ENCODE measurements around the gene LIPI. TPM values are rescaled to one million over a fixed set of nuclear protein-coding genes. Genes with fewer than 3 reads are reported as not detected.

Gene LIPI
- polyA plus RNA-seq, 1 donor (not counting 4 experiments of a cell fraction or from before 2014, with no cell fraction given): not detected

- DNase-seq (ENCODE audit: low read depth, low spot score) (no peak), FAIRE-seq (no peak)
- Histone ChIP-seq H3K27ac (ENCODE audit: control insufficient read depth, insufficient read depth, low read length) (no peak overlapping the region), H3K27me3 (ENCODE audit: control insufficient read depth, extremely low read depth, insufficient read depth, low read length) (no peaks in the 10 kb centered on the region), H2AFZ (ENCODE audit: control insufficient read depth, low read length) (no peak overlapping the region), H3K4me3 (ENCODE audit: control insufficient read depth in 2 of 3, extremely low read depth in 1 of 3, insufficient read depth in 2 of 3, low read depth in 1 of 3, low read length in 3 of 3) (no peak overlapping the region), H3K4me2 (ENCODE audit: control insufficient read depth, extremely low read depth, insufficient read depth, low read depth, low read length) (no peak overlapping the region), H3K79me2 (ENCODE audit: control insufficient read depth, insufficient read depth, low read length) (no peaks in the 10 kb centered on the region), H3K9me3 (ENCODE audit: control insufficient read depth, low read depth, low read length) (no peaks in the 10 kb centered on the region), H3K4me1 (ENCODE audit: control insufficient read depth, extremely low read depth, insufficient read depth, low read length) (no peaks in the 10 kb centered on the region), H3K9ac (ENCODE audit: control insufficient read depth, extremely low read depth, insufficient read depth, low read length) (no peak overlapping the region), H3K9me1 (ENCODE audit: control insufficient read depth, extremely low read depth, insufficient read depth, low read length) (no peaks in the 10 kb centered on the region), H4K20me1 (ENCODE audit: control insufficient read depth, extremely low read depth, insufficient read depth, low read length) (no peaks in the 10 kb centered on the region), H3K36me3 (ENCODE audit: control insufficient read depth in 2 of 2, extremely low read depth in 1 of 2, insufficient read depth in 2 of 2, low read length in 2 of 2) (no peaks in the 10 kb centered on the region)
- dilution Hi-C loops (cut with MboI; ENCODE audit: extremely low pct_ligation_motif_present, low sequenced_read_pairs): no loop called here
- no peak for TF ChIP-seq EZH2 (IDR thresholded peaks at IDR 0.05; ENCODE audit: low read length)
- TF ChIP-seq, protein P1, sequence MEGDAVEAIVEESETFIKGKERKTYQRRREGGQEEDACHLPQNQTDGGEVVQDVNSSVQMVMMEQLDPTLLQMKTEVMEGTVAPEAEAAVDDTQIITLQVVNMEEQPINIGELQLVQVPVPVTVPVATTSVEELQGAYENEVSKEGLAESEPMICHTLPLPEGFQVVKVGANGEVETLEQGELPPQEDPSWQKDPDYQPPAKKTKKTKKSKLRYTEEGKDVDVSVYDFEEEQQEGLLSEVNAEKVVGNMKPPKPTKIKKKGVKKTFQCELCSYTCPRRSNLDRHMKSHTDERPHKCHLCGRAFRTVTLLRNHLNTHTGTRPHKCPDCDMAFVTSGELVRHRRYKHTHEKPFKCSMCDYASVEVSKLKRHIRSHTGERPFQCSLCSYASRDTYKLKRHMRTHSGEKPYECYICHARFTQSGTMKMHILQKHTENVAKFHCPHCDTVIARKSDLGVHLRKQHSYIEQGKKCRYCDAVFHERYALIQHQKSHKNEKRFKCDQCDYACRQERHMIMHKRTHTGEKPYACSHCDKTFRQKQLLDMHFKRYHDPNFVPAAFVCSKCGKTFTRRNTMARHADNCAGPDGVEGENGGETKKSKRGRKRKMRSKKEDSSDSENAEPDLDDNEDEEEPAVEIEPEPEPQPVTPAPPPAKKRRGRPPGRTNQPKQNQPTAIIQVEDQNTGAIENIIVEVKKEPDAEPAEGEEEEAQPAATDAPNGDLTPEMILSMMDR (optimal IDR thresholded peaks at IDR 0.05 in 1 of 3, IDR thresholded peaks at IDR 0.05 in 1 of 3, conservative IDR thresholded peaks at IDR 0.05 in 1 of 3; ENCODE audit: extremely low read depth in 1 of 3, insufficient read depth in 2 of 3, low read length in 3 of 3): no peak
These were observed 25.4 kb upstream of the LIPI start for GRCh38 chr21:14236180-14236579.

GRCh38 chr21:14235101-14235500 lies 24.3 kb upstream of the LIPI start:
- dilution Hi-C loops (cut with MboI; ENCODE audit: extremely low pct_ligation_motif_present, low sequenced_read_pairs): no loop called here
- no peaks in the 10 kb centered on the region for H3K79me2 ChIP-seq (ENCODE audit: control insufficient read depth, insufficient read depth, low read length)
- H3K4me2 ChIP-seq (ENCODE audit: control insufficient read depth, extremely low read depth, insufficient read depth, low read depth, low read length): no peak overlapping the region
- H3K27ac ChIP-seq (ENCODE audit: control insufficient read depth, insufficient read depth, low read length): no peak overlapping the region
- FAIRE-seq: no peak
- no peaks in the 10 kb centered on the region for H3K4me1 ChIP-seq (ENCODE audit: control insufficient read depth, extremely low read depth, insufficient read depth, low read length)
- H3K4me3 ChIP-seq (ENCODE audit: control insufficient read depth in 2 of 3, extremely low read depth in 1 of 3, insufficient read depth in 2 of 3, low read depth in 1 of 3, low read length in 3 of 3): no peak overlapping the region
- H4K20me1 ChIP-seq (ENCODE audit: control insufficient read depth, extremely low read depth, insufficient read depth, low read length): no peaks in the 10 kb centered on the region
- H3K36me3 ChIP-seq (ENCODE audit: control insufficient read depth in 2 of 2, extremely low read depth in 1 of 2, insufficient read depth in 2 of 2, low read length in 2 of 2): no peaks in the 10 kb centered on the region
- H3K9ac ChIP-seq (ENCODE audit: control insufficient read depth, extremely low read depth, insufficient read depth, low read length): no peak overlapping the region
- TF ChIP-seq, protein P1 (optimal IDR thresholded peaks at IDR 0.05 in 1 of 3, IDR thresholded peaks at IDR 0.05 in 1 of 3, conservative IDR thresholded peaks at IDR 0.05 in 1 of 3; ENCODE audit: extremely low read depth in 1 of 3, insufficient read depth in 2 of 3, low read length in 3 of 3): no peak
- TF ChIP-seq EZH2 (IDR thresholded peaks at IDR 0.05; ENCODE audit: low read length): no peak
- no peaks in the 10 kb centered on the region for H3K27me3 ChIP-seq (ENCODE audit: control insufficient read depth, extremely low read depth, insufficient read depth, low read length)
- H2AFZ ChIP-seq (ENCODE audit: control insufficient read depth, low read length): no peak overlapping the region
- DNase-seq (ENCODE audit: low read depth, low spot score): no peak
- no peaks in the 10 kb centered on the region for H3K9me1 ChIP-seq (ENCODE audit: control insufficient read depth, extremely low read depth, insufficient read depth, low read length)
- no peaks in the 10 kb centered on the region for H3K9me3 ChIP-seq (ENCODE audit: control insufficient read depth, low read depth, low read length)
